NCI-H2227 treated with DMSO at 0.1 percent for 48 hours (cell line): ENCODE data around the gene MLEC.
A peak's percentile ranks its signal among the peaks of the same experiment; 100 is the strongest.
"Not testable (repeated sequence)": the region's sequence is repeated elsewhere in the genome, so short reads cannot be mapped to it uniquely, and the experiment has no call there.

Experiments
- DNase-seq: peaks from one replicate; lab custom pipeline; 2025; lab: John Stamatoyannopoulos, UW

MLEC gene

DNA sequence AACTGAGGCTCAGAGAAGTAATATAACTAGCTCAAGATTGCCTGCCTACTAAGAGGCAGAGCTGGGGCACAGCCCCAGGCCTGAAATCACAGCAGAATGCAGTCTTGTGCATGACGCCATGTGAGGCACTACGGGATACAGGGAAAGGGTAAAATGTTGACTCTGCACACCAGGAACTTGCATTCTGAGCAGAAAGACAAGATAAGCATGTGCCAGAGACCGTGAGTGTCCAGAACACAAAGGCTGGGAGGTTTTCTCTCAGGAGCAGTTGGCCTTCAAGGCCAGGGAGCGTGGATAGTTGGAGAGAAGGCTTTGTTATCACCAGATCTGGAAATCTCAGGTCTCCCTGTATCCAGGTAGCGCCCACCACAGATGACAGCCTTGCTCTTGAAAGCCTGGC lies 23.2 kb upstream of the MLEC start:
- no peak for DNase-seq

DNA sequence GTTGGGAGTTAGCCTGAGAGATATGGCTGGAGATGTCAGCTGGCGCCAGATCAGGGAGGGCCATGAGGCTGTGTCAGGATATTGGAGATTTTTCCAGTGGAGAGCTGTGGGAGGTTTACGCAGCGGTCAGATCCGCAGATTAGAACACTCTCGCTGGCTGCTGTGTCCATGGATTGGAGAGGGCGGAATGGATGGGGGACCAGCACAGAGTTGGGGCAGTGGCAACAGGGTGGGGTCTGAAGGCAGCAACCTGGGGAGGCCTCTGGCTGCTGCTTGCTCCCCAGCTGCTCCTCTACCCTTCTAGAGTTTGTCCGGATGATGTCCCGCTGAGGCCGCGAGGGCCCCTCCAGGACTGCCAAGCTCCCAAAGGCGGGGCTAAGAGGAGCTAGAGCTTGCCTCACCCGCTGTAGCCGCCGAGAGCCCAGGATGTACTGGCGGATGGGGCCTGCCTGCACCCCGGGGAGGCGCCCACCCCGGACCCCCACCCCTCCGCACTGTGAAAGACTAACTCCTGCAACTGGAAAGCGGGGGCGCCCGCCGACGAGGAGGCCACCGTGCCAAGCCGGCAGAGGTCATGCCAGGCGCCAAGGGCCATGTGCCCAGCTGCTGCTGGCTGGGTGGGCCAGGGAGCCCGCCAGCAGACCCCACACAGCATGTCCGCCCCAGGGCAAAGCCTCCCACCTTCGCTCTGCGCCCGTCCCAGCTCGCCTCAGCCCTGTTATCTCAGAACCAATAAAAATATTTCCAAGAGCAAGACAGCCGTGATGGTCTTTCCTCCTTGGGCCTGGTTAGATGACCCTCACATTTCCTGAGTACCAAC lies 20.2 kb upstream of the MLEC start:
- no peak for DNase-seq

DNA sequence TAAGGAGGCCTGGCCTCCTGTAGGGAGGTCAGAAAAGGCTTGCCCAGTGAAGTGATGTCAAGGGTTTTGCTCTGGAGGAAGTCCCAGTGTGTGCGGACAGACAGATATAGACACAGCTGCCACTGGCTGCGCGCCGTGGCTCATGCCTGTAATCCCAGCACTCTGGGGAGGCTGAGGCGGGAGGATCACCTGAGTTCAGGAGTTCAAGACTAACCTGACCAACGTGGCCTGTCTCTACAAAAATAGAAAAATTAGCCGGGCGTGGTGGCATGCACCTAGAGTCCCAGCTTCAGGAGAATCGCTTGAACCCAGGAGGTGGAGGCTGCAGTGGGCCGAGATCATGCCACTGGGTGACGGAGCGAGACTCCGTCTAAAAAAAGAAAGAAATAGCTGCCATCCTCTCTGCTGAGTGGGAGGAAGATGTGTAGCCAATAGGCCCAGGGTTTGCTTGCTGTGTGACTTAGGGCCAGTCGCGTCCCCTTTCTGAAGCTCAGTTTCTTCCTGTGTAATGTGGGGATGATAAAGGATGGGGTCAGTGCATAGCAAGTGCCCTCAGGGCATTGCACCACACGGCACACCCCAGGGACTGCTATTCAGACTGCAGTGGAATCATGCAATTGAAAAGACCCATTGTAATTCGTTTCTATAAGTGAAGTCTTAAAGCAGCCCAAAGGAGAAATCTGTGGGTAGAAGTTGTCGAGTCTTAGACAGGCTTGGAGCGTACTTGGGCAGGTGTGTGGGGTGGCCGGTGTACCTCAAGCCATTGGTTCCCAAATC lies 18.7 kb upstream of the MLEC start:
- no peak for DNase-seq

DNA sequence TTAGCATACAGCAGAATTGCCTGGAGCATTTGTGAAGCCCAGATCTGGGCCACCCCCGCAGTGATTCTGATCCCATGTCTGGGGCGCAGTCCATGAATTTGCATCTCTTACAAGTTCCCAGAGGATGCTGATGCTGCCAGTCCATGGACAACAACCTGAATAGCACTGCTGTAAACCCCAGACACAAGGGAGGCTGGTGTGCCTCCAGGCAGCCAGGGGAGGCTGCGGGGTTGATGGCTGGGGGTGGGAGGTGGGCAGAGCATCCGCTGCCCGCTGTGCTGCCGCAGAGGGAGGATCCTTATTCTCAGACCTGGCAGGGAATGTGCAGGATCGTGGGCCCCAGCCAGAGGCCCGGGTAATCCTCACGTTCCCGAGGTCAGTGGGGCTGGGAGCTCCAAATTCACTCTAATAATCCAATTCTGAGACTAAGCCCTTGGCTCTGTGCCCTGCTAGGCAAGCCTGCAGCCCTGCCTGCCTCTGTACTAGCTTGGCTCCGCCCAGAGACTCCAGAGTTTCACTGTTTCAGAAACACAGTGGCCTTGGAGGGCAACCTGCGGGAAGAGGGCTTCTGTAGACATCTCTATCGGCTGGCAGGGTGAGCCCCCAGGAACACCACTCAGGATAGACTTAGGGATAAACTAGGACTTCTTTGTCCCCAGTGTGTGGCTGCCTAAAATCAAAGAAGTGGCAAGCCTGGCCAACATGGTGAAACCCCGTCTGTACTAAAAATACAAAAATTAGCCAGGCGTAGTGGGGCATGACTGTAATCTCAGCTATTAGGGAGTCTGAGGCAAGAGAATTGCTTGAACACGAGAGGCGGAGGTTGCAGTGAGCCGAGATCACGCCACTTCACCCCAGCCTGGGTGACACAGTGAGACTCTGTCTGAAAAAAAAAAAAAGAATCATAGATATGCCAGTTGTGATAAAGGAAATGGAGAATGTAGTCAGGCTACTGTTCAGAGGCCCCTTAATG lies 17.8 kb upstream of the MLEC start:
- DNase-seq: peak; percentile 22

DNA sequence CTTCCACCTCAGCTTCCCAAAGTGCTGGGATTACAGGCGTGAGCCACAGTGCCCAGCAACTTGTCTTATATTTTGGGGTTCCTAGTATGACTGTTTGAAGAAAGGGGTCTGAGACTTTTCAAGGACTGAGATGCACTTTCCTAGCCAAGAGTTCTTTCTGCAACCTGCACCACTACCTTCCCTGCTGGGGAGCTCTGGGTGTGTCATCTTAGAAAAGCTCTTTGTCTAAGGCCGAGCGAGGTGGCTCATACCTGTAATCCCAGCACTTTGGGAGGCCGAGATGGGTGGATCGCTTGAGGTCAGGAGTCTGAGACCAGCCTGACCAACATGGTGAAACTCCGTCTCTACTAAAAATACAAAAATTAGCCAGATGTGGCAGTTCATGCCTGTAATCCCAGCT lies 16.7 kb upstream of the MLEC start:
- not testable (repeated sequence) for DNase-seq

DNA sequence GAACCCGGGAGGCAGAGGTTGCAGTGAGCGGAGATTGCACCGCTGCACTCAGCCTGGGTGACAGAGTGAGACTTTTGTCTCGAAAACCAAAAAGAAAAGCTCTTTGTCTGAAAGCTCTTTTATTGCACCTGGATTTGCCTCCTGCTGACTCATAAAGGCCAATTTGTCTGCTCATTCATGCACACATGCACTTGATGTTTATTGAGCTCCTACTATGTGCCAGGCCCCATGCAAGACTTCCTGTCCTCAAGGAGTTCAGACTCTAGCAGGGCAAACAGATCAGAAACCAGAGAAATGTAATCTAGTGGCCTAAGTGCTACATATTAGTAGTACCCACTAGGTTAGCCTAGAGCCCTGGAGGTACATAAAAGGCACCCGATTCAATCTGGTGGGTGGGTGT lies 16.3 kb upstream of the MLEC start:
- DNase-seq: no peak

DNA sequence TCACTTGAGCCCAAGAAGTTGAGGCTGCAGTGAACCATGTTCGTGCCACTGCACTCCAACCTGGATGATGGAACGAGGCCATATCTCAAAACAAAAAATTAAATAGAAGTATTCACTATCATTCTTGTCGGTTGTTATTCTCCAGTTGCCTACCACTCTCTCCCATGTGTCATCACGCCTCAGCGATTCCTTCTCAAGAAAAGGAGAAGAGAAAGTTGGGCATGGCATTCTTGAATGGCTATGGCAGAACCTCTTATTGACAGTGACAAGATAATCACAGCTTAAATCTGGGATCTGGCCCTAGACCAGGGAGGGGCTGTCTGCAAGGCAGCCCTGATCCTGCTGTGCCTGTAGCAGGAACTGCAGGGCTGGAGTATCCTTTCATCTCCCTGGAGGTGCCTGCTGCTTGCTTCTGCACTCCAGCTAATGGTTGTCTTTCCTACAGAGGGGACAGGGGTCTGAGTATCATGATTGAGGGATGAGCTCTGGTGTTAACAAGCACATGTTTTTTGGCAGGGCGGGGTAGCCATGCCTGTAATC lies 12.8 kb upstream of the MLEC start:
- no peak for DNase-seq

DNA sequence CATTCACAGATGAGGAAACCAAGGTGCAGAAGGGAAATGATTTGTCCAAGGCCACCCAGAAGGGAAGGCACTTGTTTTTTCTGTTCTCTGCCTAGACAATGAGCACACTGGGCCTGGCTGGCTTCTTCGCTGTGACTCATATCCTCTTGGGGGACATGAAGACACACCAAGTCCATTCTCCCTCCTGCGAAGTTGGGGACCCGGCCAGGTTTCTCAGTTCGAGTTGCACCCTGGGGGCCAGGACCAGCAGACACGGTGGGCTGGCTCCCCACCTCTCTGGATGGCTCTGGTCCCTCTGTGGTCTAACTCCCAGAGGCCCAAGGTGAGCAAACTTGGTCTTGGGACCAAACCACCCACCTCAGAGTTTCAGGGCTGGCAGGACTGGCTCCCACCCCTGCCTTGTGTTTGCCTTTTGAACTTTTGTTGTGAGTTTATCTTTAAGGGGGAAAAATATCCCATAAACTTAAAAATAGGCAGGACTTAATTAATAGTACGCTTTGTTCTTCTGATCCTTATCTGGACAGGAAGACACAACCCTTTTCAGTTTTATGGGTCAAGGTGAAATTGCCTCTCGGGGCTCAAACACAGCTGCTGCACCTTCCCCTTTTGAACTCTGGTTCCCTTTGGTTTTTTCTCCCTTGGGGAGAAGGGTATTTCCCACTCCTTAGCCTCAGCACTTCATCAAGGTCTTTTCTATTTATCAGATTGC lies 9.0 kb upstream of the MLEC start:
- no peak for DNase-seq

DNA sequence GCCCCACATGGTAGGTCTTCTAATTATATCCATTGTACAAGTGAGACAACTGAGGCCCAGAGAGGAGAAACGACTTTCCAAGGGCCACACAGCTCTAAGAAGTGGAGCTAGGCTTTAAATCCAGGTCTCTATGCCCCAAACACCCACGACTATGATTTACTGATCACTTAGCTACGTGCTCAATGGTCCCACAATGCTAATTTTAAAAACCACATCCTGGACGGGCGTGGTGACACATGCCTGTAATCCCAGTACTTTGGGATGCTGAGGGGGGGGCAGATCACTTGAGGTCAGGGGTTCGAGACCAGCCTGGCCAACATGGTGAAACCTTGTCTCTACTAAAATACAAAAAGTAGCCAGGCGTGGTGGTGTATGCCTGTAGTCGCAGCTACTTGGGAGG lies 8.4 kb upstream of the MLEC start:
- no peak for DNase-seq

DNA sequence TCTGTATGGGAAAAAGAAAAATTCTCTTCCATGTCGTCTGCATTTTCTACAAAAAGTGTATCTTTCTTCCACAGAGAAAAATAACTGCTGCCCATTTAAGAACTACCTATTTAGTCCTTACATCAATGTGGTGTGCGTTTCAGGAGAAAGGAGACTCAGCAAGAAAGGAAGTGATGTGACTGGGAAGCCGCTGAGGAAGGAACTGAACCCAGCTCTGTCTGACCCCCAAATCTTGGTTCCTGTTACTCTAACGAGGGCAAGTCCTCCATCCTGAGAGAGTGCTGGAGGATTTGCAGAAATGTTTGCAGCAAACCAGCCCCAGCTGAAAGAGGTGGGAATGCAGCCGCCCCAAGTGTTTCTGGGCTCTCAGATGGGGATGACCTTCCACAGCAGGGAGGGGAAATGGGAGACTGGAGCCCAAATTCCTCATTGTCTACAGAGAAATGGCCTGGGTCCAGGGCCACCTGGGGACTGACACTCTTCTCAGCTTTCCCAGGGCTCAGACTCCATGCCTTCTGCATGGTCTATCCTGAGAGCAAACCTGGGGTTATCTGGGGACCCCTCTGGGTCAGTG lies 6.7 kb upstream of the MLEC start:
- DNase-seq: no peak

DNA sequence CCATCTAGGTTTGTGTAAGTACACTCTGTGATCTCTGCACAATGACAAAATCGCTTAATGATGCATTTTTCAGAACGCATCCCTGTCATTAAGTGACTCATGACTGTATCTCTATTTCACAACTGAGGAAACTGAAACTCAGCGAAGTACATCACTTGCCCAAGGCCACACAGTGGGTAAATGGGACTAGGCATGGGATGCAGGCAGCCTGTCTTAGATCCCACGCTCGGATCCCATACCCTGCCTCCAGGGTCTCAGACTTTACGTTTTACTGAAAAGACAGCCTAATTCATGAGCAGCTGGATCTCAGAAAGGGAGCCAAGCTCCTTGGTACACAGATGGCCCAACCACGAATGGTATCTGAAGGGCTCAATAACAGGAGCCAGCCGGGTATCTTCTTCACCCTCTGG lies 2.4 kb upstream of the MLEC start:
- DNase-seq: no peak

DNA sequence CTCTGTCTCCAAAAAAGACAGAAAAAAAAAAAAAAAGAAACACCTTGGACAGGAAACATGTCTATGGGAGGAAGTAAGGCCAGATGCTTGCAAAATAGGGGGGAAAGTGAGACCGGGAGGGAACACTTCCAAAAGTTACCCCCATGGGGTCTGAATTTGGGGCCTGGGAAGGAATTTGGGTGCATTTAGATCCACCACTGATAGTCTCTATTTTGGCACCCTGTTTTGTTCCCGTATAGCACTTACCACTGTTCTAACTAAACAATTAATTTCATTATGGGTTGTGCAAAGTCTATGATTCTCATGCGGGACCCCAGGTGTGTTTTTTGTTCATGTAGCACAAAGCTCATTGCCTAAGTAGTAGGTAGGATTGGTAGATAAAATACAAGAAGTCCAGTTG lies 1.4 kb upstream of the MLEC start:
- no peak for DNase-seq

DNA sequence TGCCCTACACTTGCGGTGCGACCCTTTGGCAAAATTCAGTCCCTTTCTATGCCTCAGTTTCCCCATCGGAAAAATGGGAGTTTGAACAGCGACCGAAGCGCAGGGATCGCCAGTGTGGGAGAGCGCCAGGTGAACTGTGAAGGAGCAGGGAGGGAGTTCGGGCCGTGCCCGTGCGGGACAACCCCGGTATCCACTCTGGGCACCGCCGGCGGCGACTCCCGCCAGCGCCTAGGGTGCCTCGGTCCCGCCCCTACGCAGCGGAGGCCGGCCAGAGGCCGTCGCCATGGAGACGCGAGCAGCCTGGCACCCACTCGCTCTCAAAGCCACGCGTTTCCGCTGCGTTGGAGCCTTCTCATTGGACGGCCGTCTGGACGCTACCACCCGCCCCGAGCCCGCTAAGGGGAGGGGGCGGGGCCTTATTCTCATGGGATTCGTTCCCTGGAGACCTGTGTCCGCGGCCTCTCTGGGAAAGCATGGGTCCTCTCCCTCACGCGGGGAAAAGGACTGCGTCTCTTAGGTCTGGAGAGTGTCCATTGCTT lies 729 bp upstream of the MLEC start:
- peak; percentile 98 for DNase-seq

DNA sequence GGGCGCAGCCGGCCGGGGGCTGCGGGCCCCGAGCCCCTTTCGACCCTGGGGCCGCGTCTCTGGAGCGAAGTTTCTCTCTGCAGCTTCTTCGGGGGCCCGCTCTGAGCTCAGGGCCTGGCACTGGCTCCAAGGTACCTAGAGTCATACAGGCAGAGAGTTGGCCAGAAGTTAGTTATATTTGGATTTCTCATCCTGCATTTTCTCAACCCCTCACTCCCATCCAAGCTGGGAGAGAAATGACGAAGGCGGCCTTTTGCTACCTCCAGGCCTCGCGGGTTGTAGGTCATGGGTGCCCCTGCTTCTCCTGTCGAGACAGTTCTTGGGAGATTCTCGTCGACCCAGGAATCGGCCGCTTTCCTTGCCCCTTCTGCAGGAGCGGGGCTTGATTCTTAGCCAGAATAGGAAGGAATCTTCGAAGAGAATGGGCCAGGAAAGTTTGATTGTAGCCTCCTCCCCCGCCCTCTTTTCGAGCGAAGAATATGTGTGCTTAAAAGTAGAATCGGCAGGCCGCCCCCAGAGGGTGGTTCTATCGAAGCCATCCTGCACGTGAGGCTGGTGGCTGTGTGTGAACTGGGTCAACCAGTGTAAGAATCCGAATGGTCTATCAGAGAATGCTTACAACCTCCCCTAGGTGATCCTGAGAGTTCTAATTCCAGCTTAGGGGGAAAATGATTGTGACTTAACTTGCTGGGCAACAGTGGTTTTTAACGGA lies 785 bp downstream of the MLEC start:
- DNase-seq: no peak

DNA sequence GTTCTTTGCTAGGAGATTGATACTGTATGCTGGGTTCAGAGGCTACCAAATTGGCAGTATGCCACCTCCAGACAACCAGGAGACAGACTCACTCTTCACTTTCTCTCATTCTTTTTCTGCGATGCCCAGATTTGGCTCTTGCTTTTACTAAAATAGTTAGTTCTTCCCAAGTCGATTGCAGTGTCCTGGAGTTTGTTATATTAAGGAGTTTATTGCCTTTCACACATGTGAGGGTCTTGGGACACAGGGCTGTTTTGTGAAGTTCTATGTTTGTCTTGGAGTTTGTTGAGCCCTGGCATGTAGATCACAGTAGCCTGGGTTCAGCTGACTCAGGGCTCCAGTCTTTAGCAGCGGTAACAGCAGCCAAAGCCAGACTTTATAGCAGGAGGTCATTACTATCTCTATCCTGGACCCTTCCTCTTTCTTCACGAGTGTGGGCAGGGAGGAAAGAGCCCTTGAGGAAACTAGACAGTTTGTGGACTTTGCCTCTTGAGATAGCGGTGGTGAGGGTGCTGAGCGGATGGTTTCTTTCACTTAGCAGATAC lies 1.6 kb downstream of the MLEC start:
- no peak for DNase-seq

DNA sequence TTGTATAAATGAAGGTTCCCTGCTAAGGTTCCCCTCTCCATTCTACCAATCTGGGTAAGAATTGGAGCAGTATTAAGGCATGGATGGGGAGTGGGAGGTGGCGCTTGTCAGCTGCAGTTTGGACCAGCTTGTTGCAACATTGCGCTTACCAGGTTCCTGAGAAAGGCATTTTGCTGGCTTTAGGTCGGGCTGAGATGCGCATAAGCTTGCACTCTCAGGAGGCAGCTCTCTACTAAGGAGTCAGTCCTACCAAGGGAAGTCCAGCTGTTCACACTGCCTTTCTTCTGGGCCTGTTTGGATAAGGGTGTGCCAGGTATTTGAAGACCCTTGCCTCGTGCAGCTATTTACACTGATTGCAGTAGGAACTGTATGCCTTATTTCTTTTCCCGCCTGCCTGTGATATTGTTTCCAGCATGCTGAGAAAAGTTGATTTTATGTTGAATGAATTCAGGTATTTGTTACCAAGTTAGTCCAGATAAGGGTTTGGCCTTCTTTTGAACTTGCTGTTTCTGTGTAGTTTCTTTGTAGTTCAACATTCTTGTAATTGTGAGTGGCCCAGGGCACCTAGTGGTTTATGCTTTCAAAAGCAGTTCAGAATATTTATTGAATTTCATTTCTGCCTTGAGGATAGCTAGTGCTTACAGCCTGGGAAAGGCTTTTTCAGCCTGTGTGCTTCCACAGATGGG lies 2.6 kb downstream of the MLEC start:
- DNase-seq: no peak

DNA sequence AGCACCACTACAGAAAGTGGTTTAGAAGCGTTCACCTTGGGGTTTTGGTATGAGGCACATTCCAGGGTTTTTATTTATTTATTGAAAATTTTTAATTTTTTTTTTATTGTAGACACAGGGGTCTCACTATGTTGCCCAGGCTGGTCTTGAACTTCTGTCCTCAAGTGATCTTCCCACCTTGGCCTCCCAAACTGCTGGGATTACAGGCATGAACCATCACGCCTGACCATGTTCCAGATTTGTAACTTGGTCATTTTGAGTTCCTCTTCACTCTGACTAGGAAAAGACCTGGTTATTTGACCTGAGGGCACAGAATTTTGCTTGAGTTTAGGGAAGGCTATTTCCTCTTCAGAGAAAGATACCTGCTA lies 3.1 kb downstream of the MLEC start:
- DNase-seq: no peak

DNA sequence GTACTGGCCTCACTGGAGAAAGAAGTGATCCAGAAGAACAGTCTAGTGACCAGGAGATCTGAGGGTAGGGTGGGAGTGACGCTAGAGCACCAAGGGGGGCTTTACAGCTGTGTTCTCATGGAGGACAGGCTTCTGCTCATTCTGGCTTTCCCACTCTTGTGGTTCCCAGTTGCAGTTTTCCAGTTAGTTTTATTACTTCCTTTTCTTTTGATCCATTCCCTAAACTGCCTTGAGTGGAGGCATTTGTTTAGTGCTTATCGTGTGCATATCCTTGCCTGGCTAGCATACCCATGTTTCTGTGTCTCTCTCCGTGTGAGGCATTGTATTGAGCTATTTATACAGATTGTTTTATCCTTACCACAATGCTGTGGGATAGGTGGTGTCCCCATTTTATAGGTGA lies 4.0 kb downstream of the MLEC start:
- no peak for DNase-seq

DNA sequence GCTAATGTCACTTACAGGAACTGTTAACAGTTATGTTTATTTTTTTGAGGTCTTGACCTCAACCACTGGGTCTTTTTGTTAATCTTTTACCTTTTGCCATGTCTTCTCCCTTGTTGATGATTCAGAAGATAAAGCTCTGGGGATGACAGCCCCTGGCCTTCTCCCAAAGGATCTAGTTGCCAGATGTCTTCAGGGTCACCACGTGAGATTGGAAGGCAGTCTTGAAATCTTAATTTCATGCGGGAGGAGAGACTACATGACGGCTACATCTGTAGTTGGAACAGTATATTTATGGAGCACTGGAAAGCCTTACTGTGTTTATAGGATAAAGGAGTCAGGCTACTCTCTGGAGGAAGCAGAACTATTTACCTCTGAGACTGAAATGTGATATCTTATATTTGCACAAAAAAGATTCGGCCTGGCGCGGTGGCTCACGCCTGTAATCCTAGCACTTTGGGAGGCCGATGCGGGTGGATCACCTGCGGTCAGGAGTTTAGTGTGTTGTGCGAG lies 5.6 kb downstream of the MLEC start:
- no peak for DNase-seq
